Skin of body (tissue), 2 donors: ENCODE measurements around the gene TAS2R20. TPM values are rescaled to one million over a fixed set of nuclear protein-coding genes. Genes with fewer than 3 reads are reported as not detected.

Source experiments
- DNase-seq: peaks from one replicate; lab custom pipeline; 2025; lab: John Stamatoyannopoulos, UW
- total RNA-seq: library from RNA; depleted of rRNA; stranded (reverse); fragments of >200 nt; gene quantifications from one replicate; pipeline ENCODE4 v1.2.3, GENCODE V29; 2014

The TAS2R20 gene
- total RNA-seq, 1 donor from 2014 or later: 10.4 TPM

DNA sequence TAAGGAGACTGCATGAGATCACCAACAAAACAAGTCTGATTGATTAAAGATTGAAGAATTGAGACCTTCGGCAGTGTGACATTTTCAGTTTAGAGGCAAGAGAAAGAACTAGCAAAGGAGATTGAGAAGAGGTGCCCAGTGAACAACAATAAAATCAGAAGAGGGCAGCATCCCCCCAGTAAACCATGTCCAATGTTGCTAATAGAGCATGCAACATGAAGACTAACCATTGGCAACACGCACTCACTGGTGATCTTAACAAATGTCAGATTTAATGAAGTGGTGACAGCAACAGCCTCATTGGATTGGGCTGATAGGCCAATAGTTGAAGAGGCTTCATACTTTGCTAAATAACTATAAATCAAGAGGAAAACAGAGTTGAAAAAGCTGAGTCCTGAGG is 38.3 kb downstream of the TAS2R20 start:
- DNase-seq: no peak

DNA sequence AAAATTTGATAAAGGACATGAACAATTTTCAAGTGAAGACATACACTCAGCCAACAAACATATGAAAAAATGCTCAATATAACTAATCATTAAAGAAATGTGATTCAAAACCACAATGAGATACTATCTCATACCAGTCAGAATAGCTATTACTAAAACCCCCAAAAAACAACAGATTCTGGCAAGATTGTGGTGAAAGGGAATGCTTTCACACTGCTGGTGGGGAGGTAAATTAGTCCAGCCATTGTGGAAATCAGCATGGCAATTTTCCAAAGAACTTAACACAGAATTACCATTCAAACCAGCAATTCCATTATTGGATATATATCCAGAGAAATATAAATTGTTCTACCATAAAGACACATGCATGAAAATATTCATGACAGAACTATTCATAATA is 40.4 kb downstream of the TAS2R20 start:
- DNase-seq: no peak

DNA sequence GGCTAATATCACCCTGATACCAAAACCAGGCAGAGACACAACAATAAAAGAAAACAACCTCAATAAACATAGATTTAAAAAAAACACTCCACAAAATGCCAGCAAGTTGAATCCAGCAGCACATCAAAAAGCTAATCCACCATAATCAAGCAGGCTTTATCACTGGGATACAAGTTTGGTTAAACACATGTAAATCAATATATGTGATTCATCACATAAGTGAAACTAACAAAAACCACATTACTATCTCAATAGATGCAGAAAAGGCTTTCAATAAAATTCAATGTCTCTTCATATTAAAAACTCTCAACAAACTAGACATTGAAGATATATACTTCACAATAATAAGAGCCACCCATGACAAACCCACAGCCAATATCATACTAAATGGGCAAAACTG is 42.0 kb downstream of the TAS2R20 start:
- no peak for DNase-seq

DNA sequence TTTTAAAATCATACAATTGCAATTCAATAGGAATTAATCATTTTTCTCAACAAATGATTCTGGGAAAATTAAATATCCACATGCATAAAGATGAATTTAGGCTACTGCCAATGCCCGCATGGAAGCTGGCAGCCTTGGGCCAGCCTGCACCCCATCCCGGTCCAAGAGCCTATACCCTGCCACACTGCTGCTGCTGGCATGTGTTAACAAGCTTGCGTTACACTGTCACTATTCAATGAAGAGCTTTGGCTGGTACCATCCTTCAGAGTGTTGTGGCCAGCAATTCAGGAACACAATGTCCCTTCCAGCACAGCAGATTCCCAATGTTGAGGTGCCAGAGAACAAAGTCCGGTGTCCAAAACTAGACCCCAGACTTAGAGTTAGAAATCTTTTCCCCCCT is 45.5 kb downstream of the TAS2R20 start:
- DNase-seq: no peak

Other genes starting within 250 kb of the TAS2R20 start
- not detected for gene TAS2R7, start 195.7 kb downstream of the TAS2R20 start, total RNA-seq
- not detected for gene TAS2R8, start 191.0 kb downstream of the TAS2R20 start, total RNA-seq
- not detected for gene TAS2R9, start 188.1 kb downstream of the TAS2R20 start, total RNA-seq
- gene TAS2R10, start 171.9 kb downstream of the TAS2R20 start, total RNA-seq: 1.7 TPM
- 1.6 TPM for gene PRR4, start 148.8 kb downstream of the TAS2R20 start, total RNA-seq
- 46.6 TPM for gene PRH1, start 114.0 kb downstream of the TAS2R20 start, total RNA-seq
- 6.2 TPM for gene TAS2R13, start 88.7 kb downstream of the TAS2R20 start, total RNA-seq
- not detected for gene PRH2, start 69.1 kb downstream of the TAS2R20 start, total RNA-seq
- 6.8 TPM for gene TAS2R14, start 59.0 kb downstream of the TAS2R20 start, total RNA-seq
- 6.1 TPM for gene TAS2R50, start 11.4 kb downstream of the TAS2R20 start, total RNA-seq
- 12.6 TPM for gene TAS2R19, start 24.3 kb upstream of the TAS2R20 start, total RNA-seq
- gene TAS2R31, start 33.1 kb upstream of the TAS2R20 start, total RNA-seq: 13.5 TPM
- gene TAS2R46, start 64.0 kb upstream of the TAS2R20 start, total RNA-seq: 7.0 TPM
- 8.5 TPM for gene TAS2R43, start 94.0 kb upstream of the TAS2R20 start, total RNA-seq
- gene TAS2R30, start 136.3 kb upstream of the TAS2R20 start, total RNA-seq: 18.1 TPM
- 4.1 TPM for gene SMIM10L1, start 172.9 kb upstream of the TAS2R20 start, total RNA-seq
- gene TAS2R42, start 188.6 kb upstream of the TAS2R20 start, total RNA-seq: not detected